Nephron progenitor cell (in vitro differentiated cells): Measurements from ENCODE around the gene TRPV6.

ENCODE experiments used
- DNase-seq: peaks from one replicate; pipeline ENCODE4 v3.0.0; 2021
- H3K27ac Mint-ChIP-seq: 2 replicates; pipeline ENCODE4 v1.8.0; 2021; ENCODE audit warnings: mild to moderate bottlenecking, moderate library complexity, mixed read lengths
- H3K27me3 Mint-ChIP-seq: 2 replicates; pipeline ENCODE4 v1.8.0; 2021; ENCODE audit warnings: mild to moderate bottlenecking, low read depth, mixed read lengths; ENCODE audit not compliant: poor library complexity
- H3K36me3 Mint-ChIP-seq: 2 replicates; pipeline ENCODE4 v1.8.0; 2021; ENCODE audit warnings: low read depth, mixed read lengths
- H3K4me1 Mint-ChIP-seq: 2 replicates; pipeline ENCODE4 v1.8.0; 2021; ENCODE audit warnings: mixed read lengths
- H3K4me3 Mint-ChIP-seq: 2 replicates; pipeline ENCODE4 v1.8.0; 2021; ENCODE audit warnings: mild to moderate bottlenecking, moderate library complexity, mixed read lengths
- H3K9me3 Mint-ChIP-seq: 2 replicates; pipeline ENCODE4 v1.8.0; 2021; ENCODE audit warnings: mild to moderate bottlenecking, moderate library complexity, mixed read lengths
- TF ChIP-seq, protein P1 (sequence below): fragments of 200-600 bp; sonication (generic); IDR thresholded peaks from 2 replicates; pipeline ENCODE4 v1.5.0; 2021; ENCODE audit warnings: antibody characterized with exemption

The TRPV6 gene

GRCh38 chr7:142930126-142930730 lies 44.7 kb upstream of the TRPV6 start:
- H3K36me3 Mint-ChIP-seq = no peaks in the 10 kb centered on the region
- TF ChIP-seq, protein P1, sequence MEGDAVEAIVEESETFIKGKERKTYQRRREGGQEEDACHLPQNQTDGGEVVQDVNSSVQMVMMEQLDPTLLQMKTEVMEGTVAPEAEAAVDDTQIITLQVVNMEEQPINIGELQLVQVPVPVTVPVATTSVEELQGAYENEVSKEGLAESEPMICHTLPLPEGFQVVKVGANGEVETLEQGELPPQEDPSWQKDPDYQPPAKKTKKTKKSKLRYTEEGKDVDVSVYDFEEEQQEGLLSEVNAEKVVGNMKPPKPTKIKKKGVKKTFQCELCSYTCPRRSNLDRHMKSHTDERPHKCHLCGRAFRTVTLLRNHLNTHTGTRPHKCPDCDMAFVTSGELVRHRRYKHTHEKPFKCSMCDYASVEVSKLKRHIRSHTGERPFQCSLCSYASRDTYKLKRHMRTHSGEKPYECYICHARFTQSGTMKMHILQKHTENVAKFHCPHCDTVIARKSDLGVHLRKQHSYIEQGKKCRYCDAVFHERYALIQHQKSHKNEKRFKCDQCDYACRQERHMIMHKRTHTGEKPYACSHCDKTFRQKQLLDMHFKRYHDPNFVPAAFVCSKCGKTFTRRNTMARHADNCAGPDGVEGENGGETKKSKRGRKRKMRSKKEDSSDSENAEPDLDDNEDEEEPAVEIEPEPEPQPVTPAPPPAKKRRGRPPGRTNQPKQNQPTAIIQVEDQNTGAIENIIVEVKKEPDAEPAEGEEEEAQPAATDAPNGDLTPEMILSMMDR = no peak
- no peak overlapping the region for H3K4me3 Mint-ChIP-seq
- no peaks in the 10 kb centered on the region for H3K9me3 Mint-ChIP-seq
- peaks cover 9% of the 10 kb centered on the region for H3K4me1 Mint-ChIP-seq
- no peak overlapping the region for H3K27ac Mint-ChIP-seq
- DNase-seq = no peak
- H3K27me3 Mint-ChIP-seq = peaks cover 23% of the 10 kb centered on the region

- H3K9me3 Mint-ChIP-seq = no peaks in the 10 kb centered on the region
- TF ChIP-seq, protein P1 = no peak
- no peak overlapping the region for H3K27ac Mint-ChIP-seq
- H3K27me3 Mint-ChIP-seq = peaks cover 30% of the 10 kb centered on the region
- H3K36me3 Mint-ChIP-seq = no peaks in the 10 kb centered on the region
- peaks cover 4% of the 10 kb centered on the region for H3K4me1 Mint-ChIP-seq
- no peak overlapping the region for H3K4me3 Mint-ChIP-seq
- no peak for DNase-seq
Measured at GRCh38 chr7:142927949-142928348, 42.4 kb upstream of the TRPV6 start.

DNA sequence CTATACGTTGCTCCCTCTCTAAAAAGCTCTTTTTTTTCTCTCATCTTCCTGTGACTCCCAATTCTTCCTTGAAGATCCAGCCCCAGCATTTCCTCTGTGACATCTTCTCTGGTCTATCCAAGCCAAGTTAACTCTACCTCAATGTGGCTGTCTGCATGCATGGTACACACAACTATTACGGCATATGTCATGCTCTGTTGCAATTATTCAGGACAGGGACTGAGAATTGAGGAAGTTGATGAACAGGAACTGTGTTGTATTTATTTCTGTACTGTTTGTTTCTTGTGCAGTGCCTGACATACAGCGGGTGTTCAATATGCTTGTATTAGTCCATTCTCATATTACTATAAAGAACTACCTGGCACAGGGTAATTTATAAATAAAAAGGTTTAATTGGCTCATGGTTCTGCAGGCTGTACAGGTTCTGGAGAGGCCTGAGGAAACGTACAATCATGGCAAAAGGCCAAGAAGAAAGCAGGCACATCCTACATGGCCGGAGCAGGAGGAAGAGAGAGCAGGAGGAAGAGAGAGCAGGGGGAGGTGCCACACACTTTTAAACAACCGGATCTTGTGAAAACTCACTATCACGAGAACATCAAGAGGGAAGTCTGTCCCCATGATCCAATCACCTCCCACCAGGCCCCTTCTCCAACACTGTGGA lies 41.7 kb upstream of the TRPV6 start:
- no peak for DNase-seq
- Mint-ChIP-seq H3K27ac (no peak overlapping the region), H3K9me3 (no peaks in the 10 kb centered on the region), H3K27me3 (peaks cover 30% of the 10 kb centered on the region), H3K4me3 (no peak overlapping the region), H3K4me1 (no peaks in the 10 kb centered on the region), H3K36me3 (no peaks in the 10 kb centered on the region)
- TF ChIP-seq, protein P1 = no peak

DNA sequence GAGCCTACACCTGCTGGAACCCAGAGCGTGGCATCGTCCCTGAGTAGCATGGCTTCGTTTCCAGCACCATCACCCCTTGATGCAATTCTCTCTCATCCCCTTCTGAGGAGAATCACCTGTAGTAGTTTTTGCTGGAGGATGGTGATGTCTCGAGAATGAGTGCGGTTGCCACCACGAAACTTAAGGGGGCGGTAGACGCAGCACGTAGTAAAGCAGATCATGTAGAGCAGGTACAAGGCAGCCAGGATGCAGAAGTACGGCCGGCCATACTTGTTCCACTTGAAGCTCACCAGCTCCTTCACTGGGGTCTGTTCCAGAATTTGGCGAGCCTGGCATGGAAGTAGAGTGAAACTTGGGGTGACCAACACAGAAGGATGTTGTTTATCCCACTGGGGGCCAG lies 39.9 kb upstream of the TRPV6 start:
- no peak overlapping the region for H3K4me3 Mint-ChIP-seq
- no peaks in the 10 kb centered on the region for H3K36me3 Mint-ChIP-seq
- TF ChIP-seq, protein P1 = no peak
- no peaks in the 10 kb centered on the region for H3K4me1 Mint-ChIP-seq
- H3K27me3 Mint-ChIP-seq = peaks cover 30% of the 10 kb centered on the region
- no peaks in the 10 kb centered on the region for H3K9me3 Mint-ChIP-seq
- no peak overlapping the region for H3K27ac Mint-ChIP-seq
- no peak for DNase-seq

DNA sequence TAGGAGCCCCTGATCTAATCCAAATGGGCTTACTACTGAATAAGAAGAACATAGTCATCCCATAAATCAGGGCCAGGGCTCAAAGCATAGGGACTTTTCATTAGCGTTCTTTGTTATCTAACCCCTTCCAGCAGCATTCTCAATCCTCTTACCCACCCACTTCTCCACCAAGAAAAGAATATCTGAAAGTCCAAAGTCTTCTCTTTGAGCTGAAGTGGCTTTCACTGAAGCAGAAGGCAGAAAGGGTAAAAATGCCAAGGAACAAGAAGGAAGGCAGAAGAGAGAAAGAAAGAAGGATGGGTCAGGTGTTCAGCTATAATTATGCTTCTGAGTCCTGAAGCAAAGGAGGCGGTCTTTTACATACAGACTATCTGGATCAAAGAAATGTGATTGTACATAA lies 37.8 kb upstream of the TRPV6 start:
- H3K4me1 Mint-ChIP-seq = no peaks in the 10 kb centered on the region
- no peak overlapping the region for H3K4me3 Mint-ChIP-seq
- peaks cover 29% of the 10 kb centered on the region for H3K27me3 Mint-ChIP-seq
- H3K36me3 Mint-ChIP-seq = no peaks in the 10 kb centered on the region
- no peak for DNase-seq
- H3K9me3 Mint-ChIP-seq = no peaks in the 10 kb centered on the region
- TF ChIP-seq, protein P1 = no peak
- H3K27ac Mint-ChIP-seq = no peak overlapping the region

GRCh38 chr7:142919656-142920055 lies 34.1 kb upstream of the TRPV6 start:
- Mint-ChIP-seq H3K4me1 (no peaks in the 10 kb centered on the region), H3K27me3 (peaks cover 16% of the 10 kb centered on the region), H3K4me3 (no peak overlapping the region), H3K9me3 (no peaks in the 10 kb centered on the region), H3K36me3 (no peaks in the 10 kb centered on the region), H3K27ac (no peak overlapping the region)
- no peak for DNase-seq
- TF ChIP-seq, protein P1 = no peak
